Measurements from ENCODE around the gene CRYGS. TPM values are rescaled to one million over a fixed set of nuclear protein-coding genes. Genes with fewer than 3 reads are reported as not detected.
"Not testable (repeated sequence)": the region's sequence is repeated elsewhere in the genome, so short reads cannot be mapped to it uniquely, and the experiment has no call there.

The CRYGS gene
- total RNA-seq, 1 donor from 2014 or later: 1.3 TPM

DNA sequence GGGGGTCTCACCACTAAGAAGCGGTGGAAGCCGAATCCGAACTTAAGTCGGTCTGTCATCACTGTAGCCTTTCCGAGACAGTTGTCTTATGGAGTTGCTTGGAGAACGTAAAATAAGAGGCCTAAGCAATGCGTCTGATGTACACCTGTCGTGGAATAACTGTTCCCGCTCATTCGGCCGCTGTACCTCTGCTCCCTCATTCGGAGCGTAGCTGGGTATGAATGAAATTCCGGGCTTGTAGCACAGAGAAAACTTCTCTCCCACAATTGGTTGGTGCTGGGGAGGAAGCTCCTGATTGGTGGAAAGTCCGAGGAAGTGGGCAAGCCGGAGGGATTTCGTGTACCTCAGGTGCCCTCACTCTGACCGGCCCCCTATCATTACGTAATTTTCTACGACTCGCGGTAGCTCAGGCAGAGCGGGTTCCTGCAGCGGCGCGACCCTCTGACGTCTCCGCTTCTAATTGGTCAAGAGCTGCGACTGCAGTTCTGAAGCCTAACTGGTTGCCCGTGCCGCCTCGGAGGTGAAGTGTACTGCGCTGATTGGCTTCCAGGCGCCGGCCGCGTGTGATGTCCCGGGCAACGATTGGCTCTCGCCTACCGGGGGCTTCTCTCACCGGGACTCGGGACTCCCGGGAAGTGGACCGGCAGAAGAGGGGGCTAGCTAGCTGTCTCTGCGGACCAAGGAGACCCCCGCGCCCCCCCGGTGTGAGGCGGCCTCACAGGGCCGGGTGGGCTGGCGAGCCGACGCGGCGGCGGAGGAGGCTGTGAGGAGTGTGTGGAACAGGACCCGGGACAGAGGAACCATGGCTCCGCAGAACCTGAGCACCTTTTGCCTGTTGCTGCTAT lies 26.1 kb upstream of the CRYGS start, which contains the start of gene DNAJB11:
Gene DNAJB11 (plus strand): TSS at position 625 of the 845 bp plus-strand sequence. CDS start 178 bp downstream, at position 803.
- no peak for TF ChIP-seq EZH2 (IDR thresholded peaks at IDR 0.05; ENCODE audit: insufficient read depth, low read length)
- TF ChIP-seq, protein P1, sequence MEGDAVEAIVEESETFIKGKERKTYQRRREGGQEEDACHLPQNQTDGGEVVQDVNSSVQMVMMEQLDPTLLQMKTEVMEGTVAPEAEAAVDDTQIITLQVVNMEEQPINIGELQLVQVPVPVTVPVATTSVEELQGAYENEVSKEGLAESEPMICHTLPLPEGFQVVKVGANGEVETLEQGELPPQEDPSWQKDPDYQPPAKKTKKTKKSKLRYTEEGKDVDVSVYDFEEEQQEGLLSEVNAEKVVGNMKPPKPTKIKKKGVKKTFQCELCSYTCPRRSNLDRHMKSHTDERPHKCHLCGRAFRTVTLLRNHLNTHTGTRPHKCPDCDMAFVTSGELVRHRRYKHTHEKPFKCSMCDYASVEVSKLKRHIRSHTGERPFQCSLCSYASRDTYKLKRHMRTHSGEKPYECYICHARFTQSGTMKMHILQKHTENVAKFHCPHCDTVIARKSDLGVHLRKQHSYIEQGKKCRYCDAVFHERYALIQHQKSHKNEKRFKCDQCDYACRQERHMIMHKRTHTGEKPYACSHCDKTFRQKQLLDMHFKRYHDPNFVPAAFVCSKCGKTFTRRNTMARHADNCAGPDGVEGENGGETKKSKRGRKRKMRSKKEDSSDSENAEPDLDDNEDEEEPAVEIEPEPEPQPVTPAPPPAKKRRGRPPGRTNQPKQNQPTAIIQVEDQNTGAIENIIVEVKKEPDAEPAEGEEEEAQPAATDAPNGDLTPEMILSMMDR (IDR thresholded peaks at IDR 0.05; ENCODE audit: insufficient read depth, low read depth, low read length): no peak
- peak within 1 kb of the TSS; percentile 86 for H2AFZ ChIP-seq (ENCODE audit: low read depth, low read length)
- H3K4me3 Mint-ChIP-seq (ENCODE audit: unreplicated experiment): peak within 1 kb of the TSS; percentile 96
- peak within 1 kb of the TSS; percentile 92 for H3K27ac ChIP-seq (ENCODE audit: low read depth, low read length)
- no peaks in the 10 kb centered on the region for H3K9me3 Mint-ChIP-seq (ENCODE audit: unreplicated experiment)
- H3K4me2 ChIP-seq (ENCODE audit: low read length): peak within 1 kb of the TSS; percentile 97
- peak within 1 kb of the TSS; percentile 93 for H3K27ac Mint-ChIP-seq (ENCODE audit: unreplicated experiment)
- H3K36me3 ChIP-seq (ENCODE audit: insufficient read depth, low read length): peaks cover 23% of the 10 kb centered on the region
- peak; percentile 100 for DNase-seq (ENCODE audit: low read depth)
- H3K27me3 Mint-ChIP-seq (ENCODE audit: low read depth, unreplicated experiment): no peaks in the 10 kb centered on the region
- H3K9me3 ChIP-seq (ENCODE audit: insufficient read depth, low read depth, low read length): no peaks in the 10 kb centered on the region
- H3K36me3 Mint-ChIP-seq (ENCODE audit: low read depth, unreplicated experiment): no peaks in the 10 kb centered on the region
- peak within 1 kb of the TSS; percentile 88 for H3K4me3 ChIP-seq (ENCODE audit: insufficient read depth, low read depth, low read length)
- peaks cover 10% of the 10 kb centered on the region for H3K4me1 Mint-ChIP-seq (ENCODE audit: low read depth, unreplicated experiment)
- peaks cover 10% of the 10 kb centered on the region for H4K20me1 ChIP-seq (ENCODE audit: insufficient read depth, low read length)
- H3K4me1 ChIP-seq (ENCODE audit: insufficient read depth, low read length): peaks cover 24% of the 10 kb centered on the region
- FAIRE-seq: peak; percentile 67
- peaks cover 51% of the 10 kb centered on the region for H3K79me2 ChIP-seq (ENCODE audit: insufficient read depth, low read length)
- H3K9ac ChIP-seq (ENCODE audit: low read length): peak within 1 kb of the TSS; percentile 97
- H3K27me3 ChIP-seq (ENCODE audit: insufficient read depth, low read length): no peaks in the 10 kb centered on the region

DNA sequence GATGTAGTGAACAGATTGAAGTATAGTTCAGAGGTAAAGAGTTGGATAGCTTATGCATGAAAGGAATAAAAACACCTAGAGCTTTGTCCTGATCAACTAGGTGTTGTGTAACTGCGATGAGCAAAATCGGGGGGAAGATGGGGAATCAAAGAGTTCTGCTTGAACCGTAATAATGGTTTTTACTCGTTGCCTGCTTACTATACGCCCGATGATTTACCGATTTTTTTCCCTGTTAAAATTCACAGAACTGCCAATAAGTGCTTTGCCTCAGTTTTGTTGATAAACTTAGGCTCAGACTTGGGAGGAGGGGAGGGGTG lies 25.6 kb upstream of the CRYGS start:
- H3K36me3 Mint-ChIP-seq (ENCODE audit: low read depth, unreplicated experiment): no peaks in the 10 kb centered on the region
- no peaks in the 10 kb centered on the region for H3K9me3 Mint-ChIP-seq (ENCODE audit: unreplicated experiment)
- peak overlapping the region; percentile 71 for H2AFZ ChIP-seq (ENCODE audit: low read depth, low read length)
- FAIRE-seq: no peak
- peaks cover 7% of the 10 kb centered on the region for H4K20me1 ChIP-seq (ENCODE audit: insufficient read depth, low read length)
- peaks cover 10% of the 10 kb centered on the region for H3K4me1 Mint-ChIP-seq (ENCODE audit: low read depth, unreplicated experiment)
- H3K9me3 ChIP-seq (ENCODE audit: insufficient read depth, low read depth, low read length): no peaks in the 10 kb centered on the region
- H3K27ac Mint-ChIP-seq (ENCODE audit: unreplicated experiment): peak overlapping the region; percentile 93
- H3K36me3 ChIP-seq (ENCODE audit: insufficient read depth, low read length): peaks cover 18% of the 10 kb centered on the region
- H3K27ac ChIP-seq (ENCODE audit: low read depth, low read length): peak overlapping the region; percentile 45
- H3K4me2 ChIP-seq (ENCODE audit: low read length): peak overlapping the region; percentile 87
- peaks cover 24% of the 10 kb centered on the region for H3K4me1 ChIP-seq (ENCODE audit: insufficient read depth, low read length)
- peak overlapping the region; percentile 96 for H3K4me3 Mint-ChIP-seq (ENCODE audit: unreplicated experiment)
- peak overlapping the region; percentile 81 for H3K9ac ChIP-seq (ENCODE audit: low read length)
- TF ChIP-seq, protein P1 (IDR thresholded peaks at IDR 0.05; ENCODE audit: insufficient read depth, low read depth, low read length): no peak
- no peak for TF ChIP-seq EZH2 (IDR thresholded peaks at IDR 0.05; ENCODE audit: insufficient read depth, low read length)
- DNase-seq (ENCODE audit: low read depth): no peak
- no peaks in the 10 kb centered on the region for H3K27me3 ChIP-seq (ENCODE audit: insufficient read depth, low read length)
- peaks cover 52% of the 10 kb centered on the region for H3K79me2 ChIP-seq (ENCODE audit: insufficient read depth, low read length)
- H3K4me3 ChIP-seq (ENCODE audit: insufficient read depth, low read depth, low read length): peak overlapping the region; percentile 78
- no peaks in the 10 kb centered on the region for H3K27me3 Mint-ChIP-seq (ENCODE audit: low read depth, unreplicated experiment)

DNA sequence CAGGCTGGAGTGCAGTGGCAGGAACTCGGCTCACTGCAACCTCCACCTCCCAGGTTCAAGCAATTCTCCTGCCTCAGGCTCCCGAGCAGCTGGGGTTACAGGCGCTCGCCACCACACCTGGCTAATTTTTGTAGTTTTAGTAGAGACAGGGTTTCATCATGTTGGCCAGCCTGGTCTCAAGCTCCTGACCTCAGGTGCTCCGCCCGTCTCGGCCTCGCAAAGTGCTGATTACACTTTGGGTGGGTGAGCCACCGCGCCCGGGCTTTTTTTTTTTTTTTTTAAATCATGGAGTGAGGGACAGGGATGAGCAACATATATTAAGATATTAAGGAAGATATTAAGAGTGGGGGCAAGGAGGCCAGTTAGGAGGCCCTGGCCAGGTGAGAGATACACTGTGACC lies 25.2 kb upstream of the CRYGS start:
- peak overlapping the region; percentile 96 for H3K4me3 Mint-ChIP-seq (ENCODE audit: unreplicated experiment)
- Histone ChIP-seq H3K4me3 (ENCODE audit: insufficient read depth, low read depth, low read length) (peak overlapping the region; percentile 78), H3K79me2 (ENCODE audit: insufficient read depth, low read length) (peaks cover 52% of the 10 kb centered on the region), H3K4me1 (ENCODE audit: insufficient read depth, low read length) (peaks cover 24% of the 10 kb centered on the region), H3K4me2 (ENCODE audit: low read length) (peak overlapping the region; percentile 87), H3K9ac (ENCODE audit: low read length) (peak overlapping the region; percentile 81), H3K36me3 (ENCODE audit: insufficient read depth, low read length) (peaks cover 14% of the 10 kb centered on the region)
- not testable (repeated sequence) for DNase-seq (ENCODE audit: low read depth); H3K4me1 Mint-ChIP-seq (ENCODE audit: low read depth, unreplicated experiment); H3K27me3 Mint-ChIP-seq (ENCODE audit: low read depth, unreplicated experiment); H3K27ac Mint-ChIP-seq (ENCODE audit: unreplicated experiment); H3K27me3 ChIP-seq (ENCODE audit: insufficient read depth, low read length); H3K9me3 ChIP-seq (ENCODE audit: insufficient read depth, low read depth, low read length); H3K36me3 Mint-ChIP-seq (ENCODE audit: low read depth, unreplicated experiment); H4K20me1 ChIP-seq (ENCODE audit: insufficient read depth, low read length); H3K27ac ChIP-seq (ENCODE audit: low read depth, low read length); H3K9me3 Mint-ChIP-seq (ENCODE audit: unreplicated experiment); FAIRE-seq; H2AFZ ChIP-seq (ENCODE audit: low read depth, low read length)
